ENCODE results near the gene DEK.
"Not testable (repeated sequence)": the region's sequence is repeated elsewhere in the genome, so short reads cannot be mapped to it uniquely, and the experiment has no call there.

Gene DEK

DNA sequence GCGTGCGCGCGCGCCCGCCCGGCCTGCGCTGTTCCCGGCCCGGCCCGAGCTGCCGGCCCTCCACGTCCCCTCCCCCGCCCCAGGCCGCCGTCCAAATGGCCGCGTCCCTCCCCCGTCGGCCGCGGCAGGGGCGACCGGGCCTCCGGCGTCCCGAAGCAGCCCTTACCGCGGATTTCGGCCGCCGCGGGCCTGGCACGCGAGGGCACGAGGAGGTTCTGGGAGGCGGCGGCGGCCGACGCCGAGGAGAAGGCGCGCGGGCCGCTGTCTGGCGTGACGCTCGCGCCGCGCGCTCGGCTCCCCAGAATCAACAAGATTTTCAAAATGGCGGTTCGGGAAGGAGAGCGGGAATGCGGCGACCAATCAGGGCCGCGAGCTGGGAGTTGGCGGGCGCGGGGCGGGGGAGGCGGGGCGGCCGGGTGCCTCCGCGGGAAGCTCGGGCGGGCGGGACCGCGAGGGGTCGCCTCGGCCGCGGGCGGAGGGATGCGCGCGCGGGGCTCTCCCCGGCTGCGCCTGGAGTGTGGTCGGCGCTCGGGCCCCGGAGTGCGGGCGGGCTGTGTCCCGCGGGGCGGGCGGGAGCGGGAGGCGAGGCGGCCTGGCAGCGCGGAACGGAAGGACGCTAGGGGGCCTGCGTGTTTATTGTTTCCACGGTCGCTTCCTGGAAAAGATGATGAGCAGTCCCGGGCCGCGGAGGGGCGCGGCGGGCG is at the start of gene DEK:
Gene DEK, minus strand, starts transcription at position 312 of the 704 bp plus-strand sequence. CDS start 543 bp downstream, outside the sequence.
- DNase-seq (ENCODE audit: low read depth) = peak; percentile 58

- no peak for DNase-seq (ENCODE audit: low read depth)
These were observed 48.0 kb upstream of the DEK start for GRCh38 chr6:18312368-18312767.

GRCh38 chr6:18310010-18310409 is 45.7 kb upstream of the DEK start:
- DNase-seq (ENCODE audit: low read depth) = not testable (repeated sequence)

- DNase-seq (ENCODE audit: low read depth) = no peak
These were observed 44.7 kb upstream of the DEK start for GRCh38 chr6:18309046-18309445.

- no peak for DNase-seq (ENCODE audit: low read depth)
These were observed 43.9 kb upstream of the DEK start for GRCh38 chr6:18308070-18308735.

GRCh38 chr6:18306977-18307376 is 42.6 kb upstream of the DEK start:
- DNase-seq (ENCODE audit: low read depth) = no peak

- DNase-seq (ENCODE audit: low read depth) = no peak
These were observed 38.5 kb upstream of the DEK start for GRCh38 chr6:18302561-18303439.

DNA sequence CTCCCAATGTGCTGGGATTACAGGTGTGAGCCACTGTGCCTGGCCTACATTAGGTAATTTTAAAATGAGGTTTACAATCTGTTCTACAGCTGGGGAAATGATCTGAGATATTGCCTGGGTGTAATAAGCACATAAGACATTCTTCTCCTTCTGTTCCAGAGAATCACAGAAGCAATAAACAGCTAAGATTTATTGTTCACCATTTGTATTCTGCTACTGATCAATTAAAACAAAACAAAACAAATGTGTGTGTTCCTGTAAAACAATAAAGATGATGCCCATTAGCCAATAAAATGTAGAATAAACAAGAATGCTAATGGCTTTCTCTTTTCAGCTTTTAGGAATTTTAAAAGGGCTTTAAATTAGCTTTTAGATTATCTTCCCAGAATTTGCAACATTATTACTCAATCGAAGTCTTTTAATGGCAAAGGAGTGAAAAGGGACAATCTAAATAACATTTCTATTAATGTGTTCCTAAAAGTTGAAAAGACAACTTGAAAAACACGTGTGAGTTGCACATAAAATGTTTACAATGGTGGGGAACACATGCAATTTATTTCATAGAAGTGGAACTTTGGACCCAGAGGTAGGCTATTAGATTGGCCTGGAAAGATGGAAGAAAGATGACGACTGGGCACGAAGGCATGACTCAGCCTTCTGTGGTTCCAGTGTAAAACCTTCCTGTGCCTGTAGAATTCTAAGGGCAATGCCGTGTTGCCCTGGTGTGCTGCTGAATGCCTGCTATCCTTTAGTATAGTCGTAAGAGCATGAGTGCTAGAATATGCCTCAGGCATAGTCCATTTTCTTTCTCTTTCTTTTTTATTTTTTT is 29.0 kb upstream of the DEK start:
- DNase-seq (ENCODE audit: low read depth) = peak; percentile 40

DNA sequence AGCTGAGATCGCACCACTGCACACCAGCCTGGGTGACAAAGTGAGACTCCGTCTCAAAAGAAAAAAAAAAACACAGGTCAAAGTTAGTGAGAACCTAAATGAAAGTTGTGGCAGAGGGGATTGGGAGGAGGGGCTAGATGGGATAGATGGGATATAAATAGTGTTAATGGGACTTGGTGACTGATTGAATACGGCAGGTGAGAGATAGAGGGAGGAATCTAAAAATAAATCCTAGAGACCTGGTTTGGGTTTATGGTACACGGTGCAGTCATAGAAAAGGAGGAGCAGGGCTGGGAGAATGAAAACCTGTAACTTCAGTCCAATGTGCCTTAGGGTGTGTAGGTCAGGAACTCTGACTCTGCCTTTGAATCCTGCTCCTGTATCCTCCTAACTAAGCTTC is 25.0 kb upstream of the DEK start:
- DNase-seq (ENCODE audit: low read depth) = no peak

GRCh38 chr6:18284261-18284660 is 19.9 kb upstream of the DEK start:
- DNase-seq (ENCODE audit: low read depth) = no peak

GRCh38 chr6:18281564-18281963 is 17.2 kb upstream of the DEK start:
- DNase-seq (ENCODE audit: low read depth) = no peak

GRCh38 chr6:18280084-18280483 is 15.8 kb upstream of the DEK start:
- no peak for DNase-seq (ENCODE audit: low read depth)

DNA sequence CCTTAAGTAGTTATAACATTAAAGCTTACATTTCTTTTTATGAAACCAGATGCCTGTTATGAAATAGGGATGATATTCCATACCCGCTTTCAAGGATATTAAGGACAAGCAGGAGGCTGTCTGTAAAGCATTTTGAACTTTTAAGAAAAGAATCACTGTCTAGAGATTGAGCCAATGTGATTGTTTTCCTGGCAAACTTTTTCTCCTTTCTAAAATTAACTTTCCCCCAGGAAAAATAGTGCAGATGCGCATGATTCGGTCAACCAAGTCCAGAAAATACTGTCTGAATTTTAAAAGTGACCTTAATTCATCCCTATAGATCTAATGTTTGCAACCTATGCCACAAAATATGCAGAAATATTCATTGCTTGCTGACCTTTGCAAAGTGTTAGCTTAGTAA is 15.1 kb upstream of the DEK start:
- no peak for DNase-seq (ENCODE audit: low read depth)

GRCh38 chr6:18277237-18278006 is 13.1 kb upstream of the DEK start:
- DNase-seq (ENCODE audit: low read depth) = no peak

DNA sequence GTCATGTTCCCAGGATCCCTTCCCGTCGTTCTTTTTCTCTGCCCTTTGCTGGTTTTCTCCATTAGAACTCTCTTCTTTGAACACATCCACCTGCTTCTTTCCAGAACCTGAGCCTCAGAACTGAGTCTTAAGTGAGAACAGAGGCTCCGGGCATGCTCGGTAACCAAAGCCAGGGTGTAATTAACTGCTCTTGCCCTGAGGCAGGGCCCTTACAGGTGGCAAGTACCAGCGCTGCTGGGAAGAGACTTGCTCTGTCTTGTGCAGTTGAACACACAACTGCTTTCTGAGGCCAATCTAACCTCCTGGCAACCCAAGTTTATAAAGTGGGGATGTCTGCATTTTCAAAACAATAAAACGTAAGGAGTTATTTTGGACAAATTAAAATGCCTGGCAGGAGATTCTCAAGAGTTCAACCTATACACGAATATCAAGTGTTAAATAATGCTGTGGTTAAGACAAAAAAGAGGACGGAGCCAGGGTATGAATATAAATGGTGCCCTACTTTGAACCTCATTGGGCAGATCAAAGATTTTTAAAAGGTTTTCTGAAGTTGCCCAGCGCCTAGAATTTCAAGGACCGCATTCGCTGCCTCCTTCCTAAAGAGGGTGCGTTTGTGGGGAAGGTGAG is 12.4 kb upstream of the DEK start:
- DNase-seq (ENCODE audit: low read depth) = no peak

- no peak for DNase-seq (ENCODE audit: low read depth)
These were observed 5.9 kb upstream of the DEK start for GRCh38 chr6:18270216-18270615.

GRCh38 chr6:18269717-18270116 is 5.4 kb upstream of the DEK start:
- DNase-seq (ENCODE audit: low read depth) = no peak

DNA sequence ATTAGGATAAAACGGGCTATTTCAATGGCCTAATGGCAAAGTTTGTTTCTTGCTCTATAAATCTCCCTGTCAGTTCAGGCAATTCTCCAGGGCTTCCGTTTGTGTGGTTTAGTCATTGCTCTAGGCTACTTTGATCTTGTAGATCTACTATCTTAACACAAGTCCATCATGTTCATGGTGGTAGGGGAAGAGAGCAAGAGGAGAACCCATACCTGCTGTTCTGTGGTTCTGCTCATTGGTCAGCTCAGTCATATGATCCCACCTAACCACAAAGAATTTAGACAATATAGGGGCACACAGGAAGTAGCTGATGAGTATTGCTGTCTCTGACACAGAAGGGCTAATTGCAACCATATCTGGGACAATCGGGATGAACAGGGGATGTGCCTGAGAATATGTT is 4.9 kb upstream of the DEK start:
- peak; percentile 25 for DNase-seq (ENCODE audit: low read depth)

- no peak for DNase-seq (ENCODE audit: low read depth)
These were observed 3.7 kb upstream of the DEK start for GRCh38 chr6:18268066-18268465.

- DNase-seq (ENCODE audit: low read depth) = no peak
These were observed 2.2 kb upstream of the DEK start for GRCh38 chr6:18266523-18266912.

Measured in GM04504 (cell line).